ENCODE measurements around the gene MRPL46.

- peak; percentile 68 for TF ChIP-seq CTCF (conservative IDR thresholded peaks at IDR 0.05)
- TF ChIP-seq EZH2 (IDR thresholded peaks at IDR 0.05; ENCODE audit: low read depth), result no peak
Observed at GRCh38 chr15:88476635-88477060, 9.5 kb upstream of the MRPL46 start.

Data from PC-9 (cell line).